Cerebellar nuclear complex (tissue), 1 donor: ENCODE results near the gene AHNAK.

Experiments used
- DNase-seq, 2 experiments: peaks; one replicate each; lab custom pipeline; 2025; lab: John Stamatoyannopoulos, UW

Gene AHNAK

GRCh38 chr11:62433141-62433903 lies 113.3 kb downstream of the AHNAK start:
- DNase-seq, result no peak

DNA sequence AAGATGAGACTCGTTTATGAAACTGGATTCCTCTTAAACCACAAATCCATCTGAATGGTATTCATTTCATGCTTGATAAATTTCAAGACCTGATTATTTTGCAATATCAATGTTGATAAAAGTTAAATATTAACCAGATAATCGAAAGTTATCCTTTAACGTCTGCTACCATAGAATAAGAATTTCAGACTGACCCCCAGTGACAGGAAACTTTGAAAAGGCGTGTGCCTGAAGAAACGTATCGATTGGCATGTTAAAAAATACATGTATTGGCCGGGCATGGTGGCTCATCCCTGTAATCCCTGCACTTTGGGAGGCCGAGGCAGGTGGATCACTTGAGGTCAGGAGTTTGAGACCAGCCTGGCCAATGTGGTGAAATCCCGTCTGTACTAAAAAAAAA lies 113.9 kb downstream of the AHNAK start:
- no peak for DNase-seq

DNA sequence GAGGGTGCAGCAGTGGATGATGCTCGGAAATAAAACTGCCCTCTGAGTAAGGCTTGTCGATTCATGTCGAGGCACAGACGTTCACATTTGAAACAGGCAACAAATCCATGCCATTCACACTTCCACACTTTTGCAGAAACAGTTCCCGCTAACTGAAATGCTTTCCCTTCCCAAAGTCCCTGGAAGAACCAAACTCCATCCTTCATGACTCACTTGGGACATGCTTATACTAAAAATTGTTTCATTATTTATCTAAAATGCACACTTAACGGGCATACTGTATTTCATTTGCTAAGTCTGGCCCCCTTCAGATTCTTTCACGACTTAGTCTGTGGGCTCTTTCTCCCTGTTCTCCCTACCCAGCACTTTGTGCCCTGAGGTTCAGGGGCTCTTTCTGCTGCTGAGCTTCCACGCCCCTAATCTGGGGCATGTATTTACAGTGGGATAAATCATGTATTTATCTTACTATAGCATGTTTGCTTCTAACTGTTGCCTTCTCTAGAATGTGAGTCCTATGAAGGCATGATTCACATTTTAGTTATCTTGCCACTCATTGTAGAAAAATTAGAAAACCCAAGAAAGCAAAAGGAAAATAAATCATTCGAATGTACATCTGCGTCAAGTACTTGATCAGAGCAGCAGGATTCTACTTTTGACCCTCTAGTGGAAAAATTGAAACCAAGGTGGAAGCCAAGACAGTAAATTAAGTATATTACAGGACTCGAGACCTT lies 115.3 kb downstream of the AHNAK start:
- DNase-seq, result no peak

DNA sequence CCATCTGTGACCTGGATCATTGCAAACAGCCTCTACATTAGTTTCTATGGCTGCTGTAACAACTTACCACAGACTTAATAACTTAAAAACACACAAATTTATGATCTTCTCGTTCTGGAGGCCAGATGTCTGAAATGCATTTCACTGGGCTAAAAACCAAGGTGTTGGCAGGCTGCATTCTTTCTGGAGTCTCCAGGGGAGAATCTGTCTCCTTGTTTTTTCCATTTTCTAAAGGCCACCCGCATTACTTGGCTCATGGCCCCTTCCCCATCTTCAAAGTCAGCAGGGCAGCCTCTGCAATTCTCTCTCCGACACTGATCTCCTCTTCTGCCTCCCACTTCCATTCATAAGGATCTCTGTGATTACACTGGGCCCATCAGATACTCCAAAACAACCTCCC lies 116.2 kb downstream of the AHNAK start:
- DNase-seq, result no peak

DNA sequence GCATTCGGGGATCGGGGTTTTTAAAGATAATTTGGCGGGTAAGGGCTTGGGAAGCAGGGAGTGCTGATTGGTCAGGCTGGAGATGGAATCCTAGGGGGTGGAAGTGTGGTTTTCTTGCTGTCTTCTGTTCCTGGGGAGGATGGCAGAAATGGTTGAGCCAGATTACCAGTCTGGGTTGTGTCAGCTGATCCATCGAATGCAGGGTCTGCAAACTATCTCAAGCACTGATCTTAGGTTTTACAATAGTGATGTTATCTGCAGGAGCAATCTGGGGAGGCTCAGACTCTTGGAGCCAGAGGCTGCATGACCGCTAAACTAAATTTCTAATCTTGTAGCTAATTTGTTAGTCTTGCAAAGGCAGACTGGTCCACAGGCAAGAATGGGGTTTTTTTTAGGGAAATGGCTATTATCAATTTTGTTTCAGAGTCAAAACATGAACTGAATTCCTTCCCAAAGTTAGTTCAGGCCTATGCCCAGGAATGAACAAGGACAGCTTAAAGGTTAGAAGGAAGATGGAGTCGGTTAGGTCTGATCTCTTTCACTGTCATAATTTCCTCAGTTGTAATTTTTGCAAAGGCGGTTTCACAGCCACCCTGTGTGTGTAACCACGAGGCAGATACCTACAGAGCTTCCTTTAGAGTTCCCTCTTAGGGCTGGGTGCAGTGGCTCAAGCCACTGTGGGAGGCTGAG lies 117.6 kb downstream of the AHNAK start:
- no peak for DNase-seq

GRCh38 chr11:62427630-62428233 lies 118.9 kb downstream of the AHNAK start:
- DNase-seq, result no peak

DNA sequence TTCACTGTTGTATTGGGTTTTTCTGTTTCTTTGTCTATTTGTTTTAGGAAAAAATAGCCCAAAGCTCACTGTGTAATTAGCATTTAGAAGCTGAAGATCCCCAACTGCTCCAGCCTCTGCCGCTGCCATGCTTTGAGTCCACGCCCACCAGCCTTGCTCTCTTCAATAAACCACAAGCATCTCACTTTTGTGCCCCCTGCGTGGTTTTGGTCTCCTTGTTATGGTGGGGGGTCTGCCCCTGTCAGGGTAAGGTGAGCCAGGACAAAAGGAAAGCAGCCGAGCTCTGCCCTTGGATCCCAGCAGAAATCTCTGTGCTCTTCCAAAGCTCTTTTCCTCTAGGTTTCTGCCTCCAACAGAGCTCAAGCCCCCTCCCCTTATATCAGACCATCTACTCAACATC lies 123.6 kb downstream of the AHNAK start:
- no peak for DNase-seq

- DNase-seq, result no peak
These were observed 124.6 kb downstream of the AHNAK start for GRCh38 chr11:62421996-62422395.

GRCh38 chr11:62420882-62421281 lies 125.7 kb downstream of the AHNAK start:
- DNase-seq, result no peak

DNA sequence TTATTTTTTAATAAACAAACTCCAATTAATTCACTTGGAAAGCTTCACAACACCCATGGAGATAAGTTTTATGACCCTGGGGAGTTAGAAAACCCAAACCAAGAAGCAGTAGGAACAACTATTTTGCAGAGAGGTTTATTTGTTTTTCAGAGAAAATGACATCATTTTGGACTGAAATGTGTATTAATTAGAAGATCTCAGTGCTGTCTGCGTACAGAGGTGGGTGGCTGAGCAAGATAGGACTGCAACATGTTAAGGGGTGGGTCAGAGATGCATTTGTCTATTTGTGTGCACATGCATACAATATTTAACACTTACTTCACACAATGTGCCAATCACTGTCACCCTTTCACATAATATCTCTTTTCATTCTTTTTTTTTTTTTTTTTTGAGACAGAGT lies 126.7 kb downstream of the AHNAK start:
- DNase-seq, result no peak

DNA sequence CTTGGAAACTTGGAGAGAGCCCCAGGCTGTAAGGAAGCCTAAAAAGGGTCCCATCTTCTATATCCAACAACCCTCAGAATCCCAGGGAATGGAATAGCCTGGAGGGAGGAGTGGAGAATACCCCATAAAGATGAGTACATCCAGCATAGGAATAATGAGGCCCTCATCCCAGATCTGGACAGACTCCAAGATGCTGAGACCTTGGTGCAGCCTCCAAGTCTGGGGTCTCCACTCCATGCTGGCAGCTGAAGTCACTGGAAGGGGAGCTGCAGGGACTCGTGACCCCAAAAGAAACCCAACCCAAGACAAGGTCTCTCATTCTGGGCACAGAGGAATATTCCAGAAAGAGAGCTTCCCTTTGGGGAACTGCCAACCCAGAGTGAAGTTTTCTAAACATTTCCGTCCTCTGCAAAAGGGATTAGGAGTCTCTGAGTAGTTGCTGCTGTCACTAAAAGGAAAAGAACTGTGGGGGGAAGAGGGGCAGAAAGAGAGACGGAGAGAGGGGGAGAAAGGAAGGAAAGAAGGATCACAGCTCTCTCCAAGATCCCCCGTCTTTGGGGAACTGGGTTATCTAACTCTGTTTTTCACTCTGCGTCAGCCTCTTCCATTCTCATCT lies 127.2 kb downstream of the AHNAK start:
- DNase-seq, result no peak

GRCh38 chr11:62418733-62419132 lies 127.9 kb downstream of the AHNAK start, which contains the start of gene SCGB1A1:
Gene SCGB1A1, plus strand, starts transcription at chr11:62419033. Its CDS starts 63 bp downstream, at chr11:62419096.
- DNase-seq, result no peak

DNA sequence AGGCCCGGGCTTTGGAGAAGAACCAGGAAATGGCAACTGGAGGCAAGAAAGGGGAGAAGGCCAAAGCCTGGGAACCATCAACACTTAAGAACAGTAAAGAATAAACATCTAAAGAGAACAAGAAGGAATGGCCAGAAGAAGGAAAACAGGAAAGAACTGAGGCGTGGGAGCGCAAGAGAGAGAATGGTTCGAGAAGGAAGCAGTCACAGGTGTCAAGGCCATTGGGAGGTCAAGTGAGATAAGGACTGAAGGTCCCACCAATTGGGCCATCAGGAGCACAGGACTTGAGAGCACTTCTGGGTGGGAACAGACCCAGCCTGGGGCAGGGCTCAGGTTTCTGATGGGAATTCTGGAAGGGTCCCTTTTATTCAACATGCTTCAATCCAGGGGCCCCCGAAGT lies 128.5 kb downstream of the AHNAK start:
- DNase-seq, result no peak

- no peak for DNase-seq
These were observed 130.0 kb downstream of the AHNAK start for GRCh38 chr11:62416596-62416995.

GRCh38 chr11:62413060-62413696 lies 133.4 kb downstream of the AHNAK start:
- DNase-seq, result no peak

DNA sequence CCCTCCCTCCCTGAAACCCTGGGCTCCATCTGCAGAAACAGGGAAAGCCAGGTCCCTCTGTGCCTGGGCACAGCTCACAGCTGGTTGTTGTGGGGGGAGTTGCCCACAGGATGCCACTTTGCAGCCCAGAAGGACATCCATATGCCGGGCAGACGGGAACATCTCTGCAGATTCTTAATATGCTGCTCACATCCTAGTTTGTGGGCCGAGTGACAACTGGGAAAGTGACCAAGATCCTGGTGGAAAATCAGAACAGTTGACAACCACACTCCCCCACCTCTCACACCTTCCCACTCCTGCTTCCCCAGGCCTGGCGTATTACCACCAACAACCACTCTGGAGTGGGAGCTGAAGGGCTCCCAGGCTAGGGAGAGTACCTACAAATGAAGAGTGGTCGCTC lies 135.1 kb downstream of the AHNAK start:
- DNase-seq, result no peak

DNA sequence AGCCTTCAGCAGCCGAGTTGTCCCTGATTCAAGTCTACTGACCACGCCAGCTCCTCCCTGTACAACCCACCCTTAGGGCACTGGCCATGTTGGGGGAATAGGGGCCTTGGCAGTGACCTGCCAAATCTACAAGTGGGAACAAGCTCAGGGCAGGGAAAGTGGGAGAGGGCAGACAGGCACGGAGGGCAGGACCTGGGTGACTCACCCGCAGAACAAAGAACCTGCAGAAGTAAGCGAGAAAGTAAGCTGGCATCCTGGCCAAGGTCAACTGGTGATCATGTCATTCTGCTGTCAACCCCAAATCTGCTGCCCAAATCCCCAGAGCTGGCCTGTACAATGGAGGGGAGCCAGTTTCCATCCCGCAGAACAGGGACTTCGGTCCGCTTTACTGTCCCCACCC lies 135.6 kb downstream of the AHNAK start:
- no peak for DNase-seq

DNA sequence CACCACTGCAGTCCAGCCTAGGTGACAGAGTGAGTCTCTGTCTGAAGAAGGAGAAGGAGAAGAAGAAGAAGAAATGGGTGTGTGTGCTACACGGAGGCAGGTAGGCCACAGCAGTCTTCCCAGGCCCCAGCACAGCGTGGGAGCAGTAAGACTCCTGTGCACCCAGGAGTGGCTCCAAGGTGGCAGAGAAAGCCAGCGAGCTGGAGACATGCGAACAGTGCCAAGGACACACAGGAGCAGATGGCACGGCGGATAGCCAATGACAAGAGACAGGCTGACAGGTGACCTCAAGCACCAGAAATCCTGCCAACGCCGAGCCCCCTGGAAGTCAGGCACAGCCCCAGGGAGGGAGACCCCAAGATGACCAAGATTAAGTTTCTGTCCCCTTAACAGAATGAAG lies 136.8 kb downstream of the AHNAK start:
- peak; percentile 73 to 94 for DNase-seq

- no peak for DNase-seq
These were observed 140.6 kb downstream of the AHNAK start for GRCh38 chr11:62406034-62406433.

DNA sequence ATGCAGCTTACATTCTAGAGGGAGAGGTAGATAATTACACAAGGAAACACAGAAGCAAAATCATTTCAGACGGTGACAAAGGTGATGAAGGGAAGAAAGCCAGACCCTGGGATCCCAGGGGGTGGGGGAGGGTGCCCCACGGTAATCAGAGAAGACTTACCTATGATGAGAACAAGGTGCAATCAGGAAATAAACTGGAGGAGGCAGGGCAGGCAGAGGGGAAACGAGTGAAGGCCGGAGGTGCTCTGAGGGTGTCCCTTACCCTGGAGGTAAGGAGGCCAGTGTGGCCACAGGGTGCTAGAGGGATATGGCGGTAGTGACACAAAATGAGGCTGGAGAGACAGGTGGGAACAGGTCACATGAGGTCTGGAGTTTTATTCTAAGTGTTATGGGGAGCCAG lies 141.7 kb downstream of the AHNAK start:
- DNase-seq, result no peak

DNA sequence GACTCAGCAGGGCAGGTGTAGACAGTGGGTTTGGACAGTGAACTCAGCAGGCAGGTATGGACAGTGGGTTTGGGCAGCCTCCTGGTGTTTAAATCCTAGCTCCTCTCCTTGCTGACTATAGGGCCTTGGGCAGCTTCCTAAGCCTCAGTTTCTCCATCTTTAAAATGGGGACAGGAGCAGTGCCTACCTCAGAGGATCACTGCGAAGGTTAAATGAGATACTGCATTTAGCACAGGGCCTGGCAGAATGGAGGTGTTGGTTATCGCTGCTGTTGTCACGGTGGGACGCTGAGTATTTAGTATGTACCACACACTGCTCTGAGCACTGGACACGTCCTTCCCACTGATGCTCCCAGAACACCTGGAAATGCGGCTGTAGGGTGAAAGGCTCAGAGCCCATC lies 142.2 kb downstream of the AHNAK start:
- no peak for DNase-seq
